Mucosa of rectum (tissue), 2 donors: ENCODE measurements around the gene USP35.
"Not testable (repeated sequence)": the region's sequence is repeated elsewhere in the genome, so short reads cannot be mapped to it uniquely, and the experiment has no call there.

Experiments
- H3K27ac ChIP-seq, 2 donors: one replicate each; pipeline ENCODE4 v1.7.0; 2013; ENCODE audit warnings: inconsistent platforms in 2 of 2, low read depth in 2 of 2, low read length in 2 of 2
- H3K27me3 ChIP-seq, 2 donors: one replicate each; pipeline ENCODE4 v1.7.0; 2013; ENCODE audit warnings: low read length in 2 of 2; ENCODE audit not compliant: control insufficient read depth in 2 of 2, insufficient read depth in 2 of 2
- H3K36me3 ChIP-seq, 2 donors: one replicate each; pipeline ENCODE4 v1.7.0; 2013; ENCODE audit warnings: low read length in 2 of 2; ENCODE audit not compliant: control insufficient read depth in 2 of 2, insufficient read depth in 2 of 2
- H3K4me1 ChIP-seq, 2 donors: one replicate each; pipeline ENCODE4 v1.7.0; 2013; ENCODE audit warnings: low read length in 2 of 2, mild to moderate bottlenecking in 1 of 2; ENCODE audit not compliant: control insufficient read depth in 2 of 2, insufficient read depth in 2 of 2
- H3K4me3 ChIP-seq, 2 donors: one replicate each; pipeline ENCODE4 v1.7.0; 2013; ENCODE audit warnings: low read length in 2 of 2
- H3K9ac ChIP-seq, 2 donors: one replicate each; pipeline ENCODE4 v1.7.0; 2013; ENCODE audit warnings: low read length in 2 of 2, low read depth in 1 of 2, mild to moderate bottlenecking in 1 of 2
- H3K9me3 ChIP-seq, 2 donors: one replicate each; pipeline ENCODE4 v1.7.0; 2013; ENCODE audit warnings: low read length in 2 of 2; ENCODE audit not compliant: control insufficient read depth in 2 of 2
- donor health status: healthy.
- donor health status: Normal muscosa, but diverticular disease.

Gene USP35

DNA sequence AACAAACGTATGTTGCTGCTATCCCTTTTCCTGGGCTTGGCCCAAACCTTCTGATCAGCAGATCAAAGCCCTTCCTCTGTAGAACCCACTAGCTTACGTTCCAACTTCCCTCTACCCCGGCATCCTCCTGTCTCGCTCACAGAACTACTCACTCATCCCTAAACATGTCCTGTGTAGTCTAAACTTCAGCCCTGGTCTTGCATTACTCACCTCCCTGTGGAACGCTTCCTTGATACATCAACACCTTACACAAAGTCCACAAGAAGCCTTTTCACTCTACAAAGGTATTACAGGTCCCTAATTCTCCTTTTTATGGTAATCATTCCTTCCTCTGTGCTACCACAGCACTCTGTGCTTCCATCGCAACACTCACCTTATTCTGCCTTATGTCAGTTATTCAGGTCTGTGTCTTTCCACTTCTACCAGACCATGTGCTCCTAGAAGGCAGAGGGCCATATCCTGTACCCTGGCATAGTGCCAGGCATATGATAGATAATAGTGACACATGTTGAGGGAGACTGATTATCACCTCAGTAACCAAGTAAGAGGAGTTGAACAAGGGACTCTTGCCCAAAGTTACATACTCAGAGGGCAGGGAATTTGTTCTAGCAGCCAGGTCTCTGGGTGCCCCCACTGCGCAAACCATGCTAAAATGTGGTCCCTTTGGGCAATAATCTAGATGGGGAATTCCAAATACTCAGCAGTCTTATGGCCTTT is 41.6 kb downstream of the USP35 start:
- H3K9me3 ChIP-seq: no peaks in the 10 kb centered on the region
- H3K4me1 ChIP-seq: no peaks in the 10 kb centered on the region
- H3K27me3 ChIP-seq: no peaks in the 10 kb centered on the region
- H3K36me3 ChIP-seq: peaks cover 2 to 5% of the 10 kb centered on the region in 2 donors
- no peak overlapping the region for H3K27ac ChIP-seq
- no peak overlapping the region for H3K9ac ChIP-seq
- H3K4me3 ChIP-seq: no peak overlapping the region

DNA sequence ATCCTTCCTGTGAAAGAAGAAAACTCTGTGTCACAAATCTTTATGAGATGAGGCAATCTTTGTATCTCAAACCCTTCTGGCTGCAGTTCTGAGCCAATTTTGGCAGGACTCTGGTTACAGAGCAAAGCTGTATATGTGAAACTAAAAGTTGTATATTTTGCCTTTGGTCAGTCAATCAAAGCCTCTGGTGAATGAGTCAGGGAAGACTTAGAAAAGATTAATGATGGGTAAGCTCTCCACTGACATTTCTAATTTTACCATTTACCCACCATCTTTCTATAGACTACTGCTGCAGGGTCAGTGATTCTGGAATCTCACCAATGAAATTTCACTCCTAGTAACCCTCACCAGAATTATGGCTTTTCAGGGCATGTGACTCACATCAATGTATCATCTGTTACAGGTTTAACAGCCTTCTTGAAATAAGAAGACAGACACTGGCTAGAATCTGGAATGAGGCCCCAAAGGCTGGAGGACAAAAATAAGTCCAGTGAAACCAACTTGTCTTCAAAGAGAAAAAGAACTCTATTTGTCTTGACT is 43.3 kb downstream of the USP35 start:
- Histone ChIP-seq H3K4me3 (no peak overlapping the region), H3K9me3 (no peaks in the 10 kb centered on the region), H3K36me3 (no peaks in the 10 kb centered on the region), H3K27me3 (no peaks in the 10 kb centered on the region), H3K27ac (no peak overlapping the region), H3K9ac (no peak overlapping the region), H3K4me1 (no peaks in the 10 kb centered on the region)

GRCh38 chr11:78233046-78233445 is 44.3 kb downstream of the USP35 start:
- not testable (repeated sequence) for H3K4me1 ChIP-seq, H3K36me3 ChIP-seq, H3K27ac ChIP-seq

DNA sequence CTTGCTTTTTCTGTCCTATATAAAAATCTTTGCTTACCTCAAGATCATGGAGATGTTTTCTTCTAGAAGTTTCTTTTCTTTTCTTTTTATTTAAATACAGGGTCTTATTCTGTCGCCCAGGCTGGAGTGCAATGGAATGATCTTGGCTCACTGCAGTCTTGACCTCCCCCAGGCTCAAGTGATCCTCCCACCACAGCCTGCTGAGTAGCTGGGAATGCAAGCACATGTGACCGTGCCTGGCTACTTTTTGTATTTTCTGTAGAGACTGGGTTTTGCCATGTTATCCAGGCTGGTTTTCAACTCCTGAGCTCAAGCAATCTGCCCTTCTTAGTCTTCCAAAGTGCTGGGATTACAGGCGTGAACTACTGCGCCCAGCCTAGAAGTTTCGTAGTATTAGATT is 45.3 kb downstream of the USP35 start:
- H3K27ac ChIP-seq: no peak overlapping the region
- no peaks in the 10 kb centered on the region for H3K4me1 ChIP-seq
- H3K9me3 ChIP-seq: no peaks in the 10 kb centered on the region
- H3K36me3 ChIP-seq: no peaks in the 10 kb centered on the region
- H3K9ac ChIP-seq: no peak overlapping the region
- no peaks in the 10 kb centered on the region for H3K27me3 ChIP-seq
- no peak overlapping the region for H3K4me3 ChIP-seq

More at GRCh38 chr11:78233046-78233445, 44.3 kb downstream of the USP35 start:
- H3K9ac ChIP-seq, H3K27me3 ChIP-seq, H3K9me3 ChIP-seq, H3K4me3 ChIP-seq: not testable (repeated sequence)

DNA sequence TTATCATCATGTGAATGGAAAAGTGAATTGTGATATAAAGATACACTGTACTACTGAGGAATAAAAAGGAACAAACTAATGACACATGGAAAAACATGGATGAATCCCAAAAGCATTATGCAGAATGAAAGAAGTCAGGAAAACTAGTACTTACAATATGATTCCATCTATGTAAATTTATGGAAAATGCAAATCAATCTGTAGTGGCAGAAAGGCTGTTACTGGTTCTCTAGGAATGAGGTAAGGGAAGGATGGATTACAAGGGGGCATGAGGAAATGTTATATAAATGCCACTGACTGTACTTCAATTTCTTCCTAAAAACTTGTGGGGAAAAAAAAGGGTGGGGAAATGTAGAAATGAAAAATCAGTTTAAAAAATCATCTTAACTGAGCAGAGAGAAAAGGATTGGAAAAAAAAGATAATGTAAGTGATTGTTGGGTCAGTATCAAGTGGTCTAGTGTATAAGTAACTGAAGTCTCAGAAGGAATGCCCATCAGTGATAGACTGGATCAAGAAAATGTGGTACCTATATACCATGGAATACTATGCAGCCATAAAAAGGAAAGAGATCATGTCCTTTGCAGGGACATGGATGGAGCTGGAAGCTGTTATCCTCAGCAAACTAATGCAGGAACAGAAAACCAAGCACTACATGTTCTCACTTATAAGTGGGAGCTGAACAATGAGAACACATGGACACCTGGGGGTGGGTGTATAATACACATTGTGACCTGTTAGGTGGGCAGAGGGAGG is 48.8 kb downstream of the USP35 start:
- no peak overlapping the region for H3K9ac ChIP-seq
- peaks cover 0 to 2% of the 10 kb centered on the region in 2 donors for H3K9me3 ChIP-seq
- no peak overlapping the region for H3K4me3 ChIP-seq
- no peaks in the 10 kb centered on the region for H3K4me1 ChIP-seq
- no peak overlapping the region for H3K27ac ChIP-seq
- no peaks in the 10 kb centered on the region for H3K27me3 ChIP-seq
- H3K36me3 ChIP-seq: no peaks in the 10 kb centered on the region

GRCh38 chr11:78239781-78240180 is 51.1 kb downstream of the USP35 start:
- no peaks in the 10 kb centered on the region for H3K36me3 ChIP-seq
- H3K9ac ChIP-seq: no peak overlapping the region
- H3K4me3 ChIP-seq: no peak overlapping the region
- H3K27me3 ChIP-seq: no peaks in the 10 kb centered on the region
- H3K27ac ChIP-seq: no peak overlapping the region
- H3K9me3 ChIP-seq: peaks cover 0 to 2% of the 10 kb centered on the region in 2 donors
- H3K4me1 ChIP-seq: no peaks in the 10 kb centered on the region

DNA sequence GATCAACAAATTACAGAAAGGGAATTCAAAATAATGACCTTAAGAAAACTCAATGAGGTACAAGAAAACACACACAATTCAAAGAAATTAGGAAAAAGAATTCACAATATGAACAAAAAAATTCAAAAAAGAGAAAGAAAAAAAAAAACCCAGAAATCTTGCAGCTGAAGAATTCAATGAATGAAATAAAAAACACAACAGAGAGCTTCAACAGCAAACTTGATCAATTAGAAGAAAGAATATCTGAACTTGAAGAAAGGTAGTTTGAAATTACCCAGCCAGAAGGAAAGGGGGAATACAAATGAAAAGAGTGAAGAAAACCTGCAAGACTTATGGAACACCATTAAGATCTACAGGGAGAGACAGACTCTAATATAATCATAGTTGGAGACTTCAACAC is 52.8 kb downstream of the USP35 start:
- Histone ChIP-seq H3K36me3 (no peaks in the 10 kb centered on the region), H3K4me3 (no peak overlapping the region), H3K9ac (no peak overlapping the region), H3K27me3 (no peaks in the 10 kb centered on the region), H3K27ac (no peak overlapping the region), H3K9me3 (peaks cover 0 to 2% of the 10 kb centered on the region in 2 donors), H3K4me1 (no peaks in the 10 kb centered on the region)

- Histone ChIP-seq H3K4me3 (no peak overlapping the region), H3K9ac (no peak overlapping the region), H3K9me3 (peaks cover 0 to 2% of the 10 kb centered on the region in 2 donors), H3K4me1 (no peaks in the 10 kb centered on the region), H3K36me3 (peaks cover 4 to 9% of the 10 kb centered on the region in 2 donors), H3K27ac (no peak overlapping the region), H3K27me3 (no peaks in the 10 kb centered on the region)
Observed at GRCh38 chr11:78244080-78244479, 55.4 kb downstream of the USP35 start.

GRCh38 chr11:78244546-78245255 is 56.0 kb downstream of the USP35 start:
- Histone ChIP-seq H3K4me3 (no peak overlapping the region), H3K36me3 (peaks cover 4 to 9% of the 10 kb centered on the region in 2 donors), H3K27ac (no peak overlapping the region), H3K4me1 (no peaks in the 10 kb centered on the region), H3K27me3 (no peaks in the 10 kb centered on the region), H3K9ac (no peak overlapping the region), H3K9me3 (peaks cover 0 to 2% of the 10 kb centered on the region in 2 donors)

GRCh38 chr11:78248191-78248590 is 59.5 kb downstream of the USP35 start:
- Histone ChIP-seq H3K9ac (no peak overlapping the region), H3K4me1 (peaks cover 4 to 11% of the 10 kb centered on the region in 2 donors), H3K4me3 (no peak overlapping the region), H3K36me3 (peaks cover 4 to 14% of the 10 kb centered on the region in 2 donors), H3K9me3 (no peaks in the 10 kb centered on the region), H3K27me3 (no peaks in the 10 kb centered on the region), H3K27ac (no peak overlapping the region)
